KMS-11 (cell line): ENCODE data around the gene PDE3B.

Experiments used
- H2AFZ ChIP-seq: fragments of 200-600 bp; sonication (generic); 2 replicates; pipeline ENCODE4 v1.6.1; 2016; ENCODE audit warnings: antibody characterized with exemption, mixed run types, low read depth
- H3K27ac ChIP-seq: fragments of 200-600 bp; sonication (generic); 2 replicates; pipeline ENCODE4 v1.6.1; 2016; ENCODE audit warnings: mild to moderate bottlenecking, mixed run types
- H3K27me3 ChIP-seq: fragments of 200-600 bp; sonication (generic); 2 replicates; pipeline ENCODE4 v1.6.1; 2017; ENCODE audit warnings: mild to moderate bottlenecking, low read depth, mixed run types, moderate library complexity; ENCODE audit not compliant: insufficient read depth
- H3K36me3 ChIP-seq: fragments of 200-600 bp; sonication (generic); 2 replicates; pipeline ENCODE4 v1.6.1; 2017; ENCODE audit warnings: mild to moderate bottlenecking, mixed run types; ENCODE audit not compliant: insufficient read depth
- H3K4me1 ChIP-seq: fragments of 200-600 bp; sonication (generic); 2 replicates; pipeline ENCODE4 v1.6.1; 2016; ENCODE audit warnings: mild to moderate bottlenecking, low read depth, mixed run types; ENCODE audit not compliant: poor library complexity, severe bottlenecking
- H3K4me2 ChIP-seq: fragments of 200-600 bp; sonication (generic); 2 replicates; pipeline ENCODE4 v1.7.0; 2016; ENCODE audit warnings: mild to moderate bottlenecking, mixed run types
- H3K4me3 ChIP-seq: fragments of 200-600 bp; sonication (generic); IDR thresholded peaks from 2 replicates; pipeline ENCODE4 v1.6.1; 2017; ENCODE audit warnings: low read depth, low read length, mixed read lengths; ENCODE audit not compliant: insufficient read depth
- H3K79me2 ChIP-seq: fragments of 200-600 bp; sonication (generic); 2 replicates; pipeline ENCODE4 v1.6.1; 2016; ENCODE audit warnings: low read depth, mixed run types; ENCODE audit not compliant: insufficient read depth
- H3K9ac ChIP-seq: fragments of 200-600 bp; sonication (generic); 2 replicates; pipeline ENCODE4 v1.6.1; 2016; ENCODE audit warnings: mild to moderate bottlenecking, mixed run types
- H4K20me1 ChIP-seq: fragments of 200-600 bp; sonication (generic); 2 replicates; pipeline ENCODE4 v1.6.1; 2016; ENCODE audit warnings: mild to moderate bottlenecking, mixed run types; ENCODE audit not compliant: insufficient read depth
- TF ChIP-seq, protein P1 (sequence below): fragments of 200-600 bp; sonication (generic); conservative IDR thresholded peaks from 2 replicates; pipeline ENCODE4 v1.6.1; 2017; ENCODE audit warnings: low read depth, mild to moderate bottlenecking, antibody characterized with exemption, low read length, moderate library complexity, mixed read lengths

Gene PDE3B

GRCh38 chr11:14673824-14674405 lies 30.3 kb downstream of the PDE3B start:
- Histone ChIP-seq H3K27ac (no peak overlapping the region), H3K36me3 (0 out of 2 replicates have a peak, but pooled peaks cover 2% of the 10 kb centered on the region), H4K20me1 (peaks cover 2% of the 10 kb centered on the region; the same call in 1 of the 2 replicates), H3K4me1 (no peaks in the 10 kb centered on the region), H3K79me2 (peaks cover 76% of the 10 kb centered on the region), H3K4me3 (no peak overlapping the region), H3K27me3 (no peaks in the 10 kb centered on the region), H2AFZ (no peak overlapping the region), H3K4me2 (no peak overlapping the region), H3K9ac (no peak overlapping the region)
- TF ChIP-seq, protein P1, sequence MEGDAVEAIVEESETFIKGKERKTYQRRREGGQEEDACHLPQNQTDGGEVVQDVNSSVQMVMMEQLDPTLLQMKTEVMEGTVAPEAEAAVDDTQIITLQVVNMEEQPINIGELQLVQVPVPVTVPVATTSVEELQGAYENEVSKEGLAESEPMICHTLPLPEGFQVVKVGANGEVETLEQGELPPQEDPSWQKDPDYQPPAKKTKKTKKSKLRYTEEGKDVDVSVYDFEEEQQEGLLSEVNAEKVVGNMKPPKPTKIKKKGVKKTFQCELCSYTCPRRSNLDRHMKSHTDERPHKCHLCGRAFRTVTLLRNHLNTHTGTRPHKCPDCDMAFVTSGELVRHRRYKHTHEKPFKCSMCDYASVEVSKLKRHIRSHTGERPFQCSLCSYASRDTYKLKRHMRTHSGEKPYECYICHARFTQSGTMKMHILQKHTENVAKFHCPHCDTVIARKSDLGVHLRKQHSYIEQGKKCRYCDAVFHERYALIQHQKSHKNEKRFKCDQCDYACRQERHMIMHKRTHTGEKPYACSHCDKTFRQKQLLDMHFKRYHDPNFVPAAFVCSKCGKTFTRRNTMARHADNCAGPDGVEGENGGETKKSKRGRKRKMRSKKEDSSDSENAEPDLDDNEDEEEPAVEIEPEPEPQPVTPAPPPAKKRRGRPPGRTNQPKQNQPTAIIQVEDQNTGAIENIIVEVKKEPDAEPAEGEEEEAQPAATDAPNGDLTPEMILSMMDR = no peak

DNA sequence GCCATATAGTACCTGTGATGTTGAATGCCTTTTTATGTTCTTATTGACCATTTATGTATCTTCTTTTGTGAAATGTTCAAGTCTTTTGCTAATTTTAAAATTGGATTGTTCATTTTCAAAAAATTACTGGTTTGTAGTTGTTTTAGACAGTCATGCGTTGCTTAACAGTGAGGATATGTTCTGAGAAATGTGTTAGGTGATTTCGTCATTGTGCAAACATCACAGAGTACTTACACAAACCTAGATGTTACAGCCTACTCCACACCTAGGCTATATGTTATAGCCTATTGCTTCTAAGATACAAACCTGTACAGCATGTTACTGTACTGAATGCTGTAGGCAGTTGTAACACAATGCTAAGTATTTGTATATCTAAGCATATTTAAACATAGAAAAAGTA lies 32.5 kb downstream of the PDE3B start:
- peaks cover 85% of the 10 kb centered on the region for H3K79me2 ChIP-seq
- H3K4me1 ChIP-seq = no peaks in the 10 kb centered on the region
- TF ChIP-seq, protein P1 = no peak
- no peaks in the 10 kb centered on the region for H3K27me3 ChIP-seq
- no peak overlapping the region for H2AFZ ChIP-seq
- no peak overlapping the region for H3K4me3 ChIP-seq
- peaks cover 2% of the 10 kb centered on the region; the same call in 1 of the 2 replicates for H4K20me1 ChIP-seq
- H3K36me3 ChIP-seq = 0 out of 2 replicates have a peak, but pooled peaks cover 3% of the 10 kb centered on the region
- H3K9ac ChIP-seq = no peak overlapping the region
- H3K27ac ChIP-seq = no peak overlapping the region
- H3K4me2 ChIP-seq = no peak overlapping the region

DNA sequence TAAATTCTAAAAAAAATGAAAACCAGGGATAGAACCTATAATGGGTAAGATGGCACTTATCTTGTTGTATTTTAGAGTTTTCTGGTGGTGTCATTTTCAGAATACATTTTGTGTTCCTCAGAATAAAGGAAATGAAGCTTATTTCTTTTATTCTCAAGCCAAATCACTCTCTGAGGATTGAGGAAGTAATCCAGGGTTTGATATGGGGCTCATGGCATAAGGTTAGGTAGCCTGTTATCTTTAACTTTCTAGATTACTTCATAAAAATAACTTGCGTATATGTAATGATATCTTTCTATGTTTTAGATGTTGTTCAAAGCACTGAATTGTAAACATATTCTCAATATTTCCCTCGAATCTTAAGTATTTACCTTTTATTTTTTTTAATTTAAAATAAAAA lies 33.5 kb downstream of the PDE3B start:
- TF ChIP-seq, protein P1 = no peak
- H3K27ac ChIP-seq = no peak overlapping the region
- H3K9ac ChIP-seq = no peak overlapping the region
- H3K27me3 ChIP-seq = no peaks in the 10 kb centered on the region
- peaks cover 3% of the 10 kb centered on the region for H3K4me1 ChIP-seq
- no peak overlapping the region for H2AFZ ChIP-seq
- 0 out of 2 replicates have a peak, but pooled peaks cover 3% of the 10 kb centered on the region for H3K36me3 ChIP-seq
- peaks cover 89% of the 10 kb centered on the region for H3K79me2 ChIP-seq
- H3K4me2 ChIP-seq = no peak overlapping the region
- no peak overlapping the region for H3K4me3 ChIP-seq
- peaks cover 3% of the 10 kb centered on the region for H4K20me1 ChIP-seq

GRCh38 chr11:14678350-14678749 lies 34.7 kb downstream of the PDE3B start:
- no peak overlapping the region; the same call in 1 of the 2 replicates for H3K27ac ChIP-seq
- 0 out of 2 replicates have a peak, but pooled peaks cover 3% of the 10 kb centered on the region for H3K36me3 ChIP-seq
- peaks cover 3% of the 10 kb centered on the region for H3K4me1 ChIP-seq
- no peaks in the 10 kb centered on the region for H3K27me3 ChIP-seq
- no peak overlapping the region for H2AFZ ChIP-seq
- H3K79me2 ChIP-seq = peaks cover 93% of the 10 kb centered on the region
- H4K20me1 ChIP-seq = peaks cover 7% of the 10 kb centered on the region
- H3K4me2 ChIP-seq = no peak overlapping the region
- TF ChIP-seq, protein P1 = no peak
- H3K9ac ChIP-seq = no peak overlapping the region
- H3K4me3 ChIP-seq = no peak overlapping the region
